ENCODE data around the gene EVX2. TPM values are rescaled to one million over a fixed set of nuclear protein-coding genes. Genes with fewer than 3 reads are reported as not detected.

The EVX2 gene
- total RNA-seq, 1 experiment from 2014 or later, result not detected

DNA sequence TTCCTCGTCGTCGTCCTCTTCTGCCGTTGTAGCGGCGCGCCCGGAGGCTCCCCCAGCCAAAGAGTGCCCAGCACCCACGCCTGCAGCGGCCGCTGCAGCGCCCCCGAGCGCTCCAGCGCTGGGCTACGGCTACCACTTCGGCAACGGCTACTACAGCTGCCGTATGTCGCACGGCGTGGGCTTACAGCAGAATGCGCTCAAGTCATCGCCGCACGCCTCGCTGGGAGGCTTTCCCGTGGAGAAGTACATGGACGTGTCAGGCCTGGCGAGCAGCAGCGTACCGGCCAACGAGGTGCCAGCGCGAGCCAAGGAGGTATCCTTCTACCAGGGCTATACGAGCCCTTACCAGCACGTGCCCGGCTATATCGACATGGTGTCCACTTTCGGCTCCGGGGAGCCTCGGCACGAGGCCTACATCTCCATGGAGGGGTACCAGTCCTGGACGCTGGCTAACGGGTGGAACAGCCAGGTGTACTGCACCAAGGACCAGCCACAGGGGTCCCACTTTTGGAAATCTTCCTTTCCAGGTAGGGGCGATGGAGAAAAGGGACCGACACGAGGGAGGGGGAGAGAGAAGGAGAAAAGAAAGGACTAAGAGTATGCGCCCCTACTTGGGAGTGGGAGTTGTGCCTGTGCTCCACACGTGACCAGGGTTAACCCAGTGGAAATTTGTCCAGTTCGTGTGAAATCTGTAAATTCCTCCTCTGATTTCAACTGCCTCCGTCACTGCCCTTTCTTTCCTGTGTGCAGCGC is 9.6 kb upstream of the EVX2 start:
- peak; percentile 26; the same call in 1 of the 2 replicates for TF ChIP-seq CTCF (conservative IDR thresholded peaks at IDR 0.05; ENCODE audit: low read depth, low read length)
- TF ChIP-seq EZH2phosphoT487 (IDR thresholded peaks at IDR 0.05; ENCODE audit: borderline replicate concordance, low read length), result no peak
- ATAC-seq (peak; percentile 34), DNase-seq (peak; percentile 25)
- H4K20me1 ChIP-seq (ENCODE audit: low read length), result no peaks in the 10 kb centered on the region
- no peaks in the 10 kb centered on the region for H3K36me3 ChIP-seq (ENCODE audit: low read depth, low read length)
- H3K9me3 ChIP-seq (ENCODE audit: low read length), result no peaks in the 10 kb centered on the region
- no peaks in the 10 kb centered on the region for H3F3A ChIP-seq (ENCODE audit: low read length, unreplicated experiment)
- no peak overlapping the region for H3K27ac ChIP-seq (ENCODE audit: low read length)
- peaks cover 40% of the 10 kb centered on the region for H3K27me3 ChIP-seq (ENCODE audit: low read length)
- ChIA-PET CTCF (interaction anchor here (0.5 kb wide), 1 partner anchor 1700 kb away, joined by 8 read pairs; no protein-coding TSS in a partner anchor), POLR2A (ENCODE audit: unreplicated experiment) (no interaction called here)
- H3K4me3 ChIP-seq (ENCODE audit: low read length), result peak overlapping the region; percentile 66
- intact Hi-C loops (cut with micrococcal nuclease), result loop anchor here (10.0 kb wide), 1 partner anchor 1059 kb away; no protein-coding TSS in a partner anchor
- peaks cover 5% of the 10 kb centered on the region; the same call in 1 of the 2 replicates for H3K4me1 ChIP-seq (ENCODE audit: insufficient read depth, low read length)
- BruUV-seq (replicated peaks), result no TSS peak
- H3K4me2 ChIP-seq (ENCODE audit: low read length), result peak overlapping the region; percentile 84
- H3K9ac ChIP-seq (ENCODE audit: low read length), result no peak overlapping the region
- no peaks in the 10 kb centered on the region for H3K79me2 ChIP-seq (ENCODE audit: low read length)
- no peaks in the 10 kb centered on the region for H3K9me2 ChIP-seq (replicated peaks; ENCODE audit: low read length)
- peak overlapping the region; percentile 78 for H2AFZ ChIP-seq (ENCODE audit: low read length)

- CTCF ChIA-PET, result interaction anchor here (0.5 kb wide), 1 partner anchor 1701 kb away, joined by 8 read pairs; no protein-coding TSS in a partner anchor
Observed at GRCh38 chr2:176092270-176093144, 8.7 kb upstream of the EVX2 start, which contains the start of gene HOXD13. HOXD13 (plus strand) TSS chr2:176092721; CDS start chr2:176092891, 170 bp downstream.

More at GRCh38 chr2:176092270-176093144, 8.7 kb upstream of the EVX2 start, which contains the start of gene HOXD13:
- Histone ChIP-seq H3K79me2 (ENCODE audit: low read length) (no peaks in the 10 kb centered on the region), H3K36me3 (ENCODE audit: low read depth, low read length) (no peaks in the 10 kb centered on the region), H3K9ac (ENCODE audit: low read length) (no peak within 1 kb of the TSS), H3K27ac (ENCODE audit: low read length) (no peak within 1 kb of the TSS), H2AFZ (ENCODE audit: low read length) (peak within 1 kb of the TSS; percentile 78), H3K27me3 (ENCODE audit: low read length) (peaks cover 40% of the 10 kb centered on the region), H4K20me1 (ENCODE audit: low read length) (no peaks in the 10 kb centered on the region), H3K9me2 (replicated peaks; ENCODE audit: low read length) (no peaks in the 10 kb centered on the region), H3K4me1 (ENCODE audit: insufficient read depth, low read length) (peaks cover 7% of the 10 kb centered on the region; the same call in 1 of the 2 replicates), H3K9me3 (ENCODE audit: low read length) (no peaks in the 10 kb centered on the region), H3F3A (ENCODE audit: low read length, unreplicated experiment) (no peaks in the 10 kb centered on the region), H3K4me2 (ENCODE audit: low read length) (peak within 1 kb of the TSS; percentile 84), H3K4me3 (ENCODE audit: low read length) (peak within 1 kb of the TSS; percentile 66)
- POLR2A ChIA-PET (ENCODE audit: unreplicated experiment), result interaction anchor here (0.6 kb wide), 1 partner anchor 225 kb away, joined by 3 read pairs; no protein-coding TSS in a partner anchor
- intact Hi-C loops (cut with micrococcal nuclease), result loop anchor here (10.0 kb wide), 1 partner anchor 1058 kb away; no protein-coding TSS in a partner anchor
- ATAC-seq, result peak; percentile 11
- no TSS peak for BruUV-seq (replicated peaks)
- DNase-seq, result no peak
- TF ChIP-seq CTCF (conservative IDR thresholded peaks at IDR 0.05; ENCODE audit: low read depth, low read length) (no peak), EZH2phosphoT487 (IDR thresholded peaks at IDR 0.05; ENCODE audit: borderline replicate concordance, low read length) (no peak), EZH2 (IDR thresholded peaks at IDR 0.05; ENCODE audit: low read length, unreplicated experiment) (no peak)

Measured in PC-3 (cell line).